ENCODE data around the gene LDLRAD3. TPM values are rescaled to one million over a fixed set of nuclear protein-coding genes. Genes with fewer than 3 reads are reported as not detected.

LDLRAD3 gene
- total and polyA plus RNA-seq, 4 donors: 2.2 to 14.3 (median 9.9) TPM

DNA sequence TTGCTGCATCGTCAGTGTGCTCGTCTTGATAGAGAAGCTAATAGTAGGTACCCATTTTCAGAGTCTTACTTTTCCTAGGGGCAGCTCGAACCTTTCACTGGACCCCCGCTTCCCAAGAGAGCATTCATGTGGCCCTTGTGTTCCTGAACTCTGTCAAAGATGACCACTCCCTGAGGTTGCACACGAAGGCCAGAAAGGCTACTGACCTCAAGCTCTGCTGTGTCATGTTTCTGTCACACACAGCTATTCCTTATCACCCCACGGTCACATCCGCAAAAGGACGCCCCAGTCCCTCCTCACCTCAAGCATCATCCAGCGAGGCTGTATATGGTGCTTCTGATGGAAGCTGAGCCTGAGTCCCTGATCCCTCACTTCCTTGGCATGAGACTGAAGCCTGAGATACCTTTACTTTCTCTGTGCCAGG lies 171.5 kb downstream of the LDLRAD3 start:
- ATAC-seq (ENCODE audit: insufficient read depth, low FRiP score) (no peak), DNase-seq (no peak)
- no peak overlapping the region for H3K9ac ChIP-seq (ENCODE audit: insufficient read depth in 1 of 2, low read length in 2 of 2)
- H3K4me3 ChIP-seq: no peak overlapping the region
- H3K27ac ChIP-seq (ENCODE audit: low read depth in 1 of 2, low read length in 1 of 2): no peak overlapping the region
- H3K4me1 ChIP-seq (ENCODE audit: control insufficient read depth in 5 of 5, insufficient read depth in 5 of 5, low read length in 5 of 5): peaks cover 0 to 9% (median 4%) of the 10 kb centered on the region in 5 donors
- TF ChIP-seq, protein P1, sequence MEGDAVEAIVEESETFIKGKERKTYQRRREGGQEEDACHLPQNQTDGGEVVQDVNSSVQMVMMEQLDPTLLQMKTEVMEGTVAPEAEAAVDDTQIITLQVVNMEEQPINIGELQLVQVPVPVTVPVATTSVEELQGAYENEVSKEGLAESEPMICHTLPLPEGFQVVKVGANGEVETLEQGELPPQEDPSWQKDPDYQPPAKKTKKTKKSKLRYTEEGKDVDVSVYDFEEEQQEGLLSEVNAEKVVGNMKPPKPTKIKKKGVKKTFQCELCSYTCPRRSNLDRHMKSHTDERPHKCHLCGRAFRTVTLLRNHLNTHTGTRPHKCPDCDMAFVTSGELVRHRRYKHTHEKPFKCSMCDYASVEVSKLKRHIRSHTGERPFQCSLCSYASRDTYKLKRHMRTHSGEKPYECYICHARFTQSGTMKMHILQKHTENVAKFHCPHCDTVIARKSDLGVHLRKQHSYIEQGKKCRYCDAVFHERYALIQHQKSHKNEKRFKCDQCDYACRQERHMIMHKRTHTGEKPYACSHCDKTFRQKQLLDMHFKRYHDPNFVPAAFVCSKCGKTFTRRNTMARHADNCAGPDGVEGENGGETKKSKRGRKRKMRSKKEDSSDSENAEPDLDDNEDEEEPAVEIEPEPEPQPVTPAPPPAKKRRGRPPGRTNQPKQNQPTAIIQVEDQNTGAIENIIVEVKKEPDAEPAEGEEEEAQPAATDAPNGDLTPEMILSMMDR (IDR thresholded peaks at IDR 0.05; ENCODE audit: control extremely low read depth, extremely low read depth): no peak
- H3K36me3 ChIP-seq (ENCODE audit: control insufficient read depth in 4 of 4, insufficient read depth in 4 of 4, low read length in 4 of 4): peaks cover 0 to 9% (median 0%) of the 10 kb centered on the region in 4 donors
- no peaks in the 10 kb centered on the region for H3K27me3 ChIP-seq (ENCODE audit: control insufficient read depth in 3 of 3, insufficient read depth in 3 of 3, low read length in 2 of 3)
- H3K9me3 ChIP-seq (ENCODE audit: control insufficient read depth in 4 of 4, insufficient read depth in 3 of 4, low read length in 3 of 4): peaks cover 0 to 6% (median 1%) of the 10 kb centered on the region in 4 donors
- 94 to 99% methylated on average over 9 of the region's 9 CpGs for WGBS, 2 donors

DNA sequence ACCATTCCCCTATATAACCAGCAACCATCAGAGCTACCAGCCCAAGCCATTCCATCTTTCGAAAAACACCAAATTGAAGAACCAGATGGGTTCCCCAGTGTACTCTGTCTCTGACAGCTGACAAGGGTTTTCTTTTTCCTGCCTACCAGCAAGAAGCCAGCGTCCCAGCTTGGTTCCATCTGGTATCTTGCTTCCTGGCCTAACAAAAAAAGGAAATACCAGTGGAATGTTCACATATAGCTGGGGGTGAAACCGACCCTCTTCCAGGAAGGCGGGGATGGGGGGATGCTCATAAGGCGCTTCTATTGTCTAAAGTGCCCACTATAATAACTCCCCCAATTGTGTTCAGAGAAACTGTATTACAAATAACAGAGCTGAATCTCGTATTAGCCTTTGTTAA lies 172.3 kb downstream of the LDLRAD3 start:
- no peaks in the 10 kb centered on the region for H3K27me3 ChIP-seq (ENCODE audit: control insufficient read depth in 3 of 3, insufficient read depth in 3 of 3, low read length in 2 of 3)
- H3K9me3 ChIP-seq (ENCODE audit: control insufficient read depth in 4 of 4, insufficient read depth in 3 of 4, low read length in 3 of 4): peaks cover 0 to 6% (median 1%) of the 10 kb centered on the region in 4 donors
- TF ChIP-seq, protein P1 (IDR thresholded peaks at IDR 0.05; ENCODE audit: control extremely low read depth, extremely low read depth): no peak
- 56 to 62% methylated on average over 6 of the region's 6 CpGs for WGBS, 2 donors
- H3K4me1 ChIP-seq (ENCODE audit: control insufficient read depth in 5 of 5, insufficient read depth in 5 of 5, low read length in 5 of 5): peaks cover 0 to 1% (median 0%) of the 10 kb centered on the region in 5 donors
- no peak overlapping the region for H3K9ac ChIP-seq (ENCODE audit: insufficient read depth in 1 of 2, low read length in 2 of 2)
- peaks cover 0 to 9% (median 0%) of the 10 kb centered on the region in 4 donors for H3K36me3 ChIP-seq (ENCODE audit: control insufficient read depth in 4 of 4, insufficient read depth in 4 of 4, low read length in 4 of 4)
- no peak overlapping the region for H3K4me3 ChIP-seq
- no peak for ATAC-seq (ENCODE audit: insufficient read depth, low FRiP score)
- DNase-seq: no peak
- no peak overlapping the region for H3K27ac ChIP-seq (ENCODE audit: low read depth in 1 of 2, low read length in 1 of 2)

DNA sequence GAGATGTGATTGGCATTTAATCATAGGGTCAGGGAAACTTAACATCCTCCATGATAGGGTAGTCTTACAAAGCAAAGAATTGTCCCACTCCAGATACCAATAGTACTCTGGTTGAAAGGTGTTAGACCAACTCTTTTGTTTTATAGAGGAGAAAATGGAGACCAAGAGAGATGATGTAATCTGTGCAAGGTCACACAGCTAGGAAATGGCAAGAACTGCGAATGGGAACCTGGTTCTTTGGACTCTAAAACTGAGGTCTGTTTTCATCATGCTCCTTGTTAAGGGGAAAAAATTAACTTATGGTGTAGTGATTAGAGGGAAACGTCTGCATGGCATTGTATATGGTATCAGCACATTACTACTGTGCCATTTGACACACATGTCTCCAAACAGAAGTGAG lies 174.2 kb downstream of the LDLRAD3 start:
- no peaks in the 10 kb centered on the region for H3K27me3 ChIP-seq (ENCODE audit: control insufficient read depth in 3 of 3, insufficient read depth in 3 of 3, low read length in 2 of 3)
- DNase-seq (no peak), ATAC-seq (ENCODE audit: insufficient read depth, low FRiP score) (no peak)
- TF ChIP-seq, protein P1 (IDR thresholded peaks at IDR 0.05; ENCODE audit: control extremely low read depth, extremely low read depth): no peak
- peaks cover 0 to under 1% (median 0%) of the 10 kb centered on the region in 5 donors for H3K4me1 ChIP-seq (ENCODE audit: control insufficient read depth in 5 of 5, insufficient read depth in 5 of 5, low read length in 5 of 5)
- peaks cover 0 to 6% (median 1%) of the 10 kb centered on the region in 4 donors for H3K9me3 ChIP-seq (ENCODE audit: control insufficient read depth in 4 of 4, insufficient read depth in 3 of 4, low read length in 3 of 4)
- 82% methylated on average over 2 of the region's 2 CpGs for WGBS, 2 donors
- no peak overlapping the region for H3K4me3 ChIP-seq
- H3K9ac ChIP-seq (ENCODE audit: insufficient read depth in 1 of 2, low read length in 2 of 2): no peak overlapping the region
- H3K27ac ChIP-seq (ENCODE audit: low read depth in 1 of 2, low read length in 1 of 2): no peak overlapping the region
- peaks cover 0 to 5% (median 0%) of the 10 kb centered on the region in 4 donors for H3K36me3 ChIP-seq (ENCODE audit: control insufficient read depth in 4 of 4, insufficient read depth in 4 of 4, low read length in 4 of 4)

DNA sequence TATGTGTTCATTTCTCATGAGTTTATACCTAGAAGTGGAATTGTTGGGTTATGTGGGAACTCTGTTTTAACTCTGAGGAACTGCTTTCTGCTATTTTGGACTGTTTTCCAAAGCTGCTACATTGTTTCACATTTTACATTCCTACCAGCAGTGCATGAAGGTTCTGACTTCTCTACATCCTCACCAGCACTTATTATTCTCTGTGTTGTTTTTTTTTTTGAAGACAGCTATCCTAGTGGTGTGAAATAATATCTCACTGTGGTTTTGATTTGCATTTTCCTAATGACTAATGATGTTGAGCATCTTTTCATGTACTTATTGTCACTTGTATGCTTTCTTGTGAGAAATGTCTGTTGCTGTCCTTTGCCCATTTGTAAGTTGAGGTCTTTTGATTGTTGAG lies 175.4 kb downstream of the LDLRAD3 start:
- TF ChIP-seq, protein P1 (IDR thresholded peaks at IDR 0.05; ENCODE audit: control extremely low read depth, extremely low read depth): no peak
- H3K36me3 ChIP-seq (ENCODE audit: control insufficient read depth in 4 of 4, insufficient read depth in 4 of 4, low read length in 4 of 4): no peaks in the 10 kb centered on the region
- no peak overlapping the region for H3K4me3 ChIP-seq
- H3K27me3 ChIP-seq (ENCODE audit: control insufficient read depth in 3 of 3, insufficient read depth in 3 of 3, low read length in 2 of 3): no peaks in the 10 kb centered on the region
- H3K9ac ChIP-seq (ENCODE audit: insufficient read depth in 1 of 2, low read length in 2 of 2): no peak overlapping the region
- H3K9me3 ChIP-seq (ENCODE audit: control insufficient read depth in 4 of 4, insufficient read depth in 3 of 4, low read length in 3 of 4): no peaks in the 10 kb centered on the region
- DNase-seq (no peak), ATAC-seq (ENCODE audit: insufficient read depth, low FRiP score) (no peak)
- no peak overlapping the region for H3K27ac ChIP-seq (ENCODE audit: low read depth in 1 of 2, low read length in 1 of 2)
- peaks cover 0 to 12% (median 1%) of the 10 kb centered on the region in 5 donors for H3K4me1 ChIP-seq (ENCODE audit: control insufficient read depth in 5 of 5, insufficient read depth in 5 of 5, low read length in 5 of 5)

Data from lung (tissue), 12 donors.